Neural progenitor cell (in vitro differentiated cells): ENCODE measurements around the gene PIGP.

Source experiments
- CTCF ChIP-seq: fragments of 200-600 bp; sonication (generic); IDR thresholded peaks from 2 replicates; pipeline ENCODE4 v1.5.1; 2017; ENCODE audit warnings: antibody characterized with exemption, mild to moderate bottlenecking
- EZH2phosphoT487 ChIP-seq: fragments of 200-600 bp; sonication (generic); IDR thresholded peaks from 2 replicates; pipeline ENCODE4 v1.6.1; 2017; ENCODE audit warnings: antibody characterized with exemption

- TF ChIP-seq EZH2phosphoT487 (no peak), CTCF (no peak)
Measured at GRCh38 chr21:37059181-37059580, 13.7 kb downstream of the PIGP start.
